Measurements from ENCODE around the gene TGM3.

TGM3 gene

DNA sequence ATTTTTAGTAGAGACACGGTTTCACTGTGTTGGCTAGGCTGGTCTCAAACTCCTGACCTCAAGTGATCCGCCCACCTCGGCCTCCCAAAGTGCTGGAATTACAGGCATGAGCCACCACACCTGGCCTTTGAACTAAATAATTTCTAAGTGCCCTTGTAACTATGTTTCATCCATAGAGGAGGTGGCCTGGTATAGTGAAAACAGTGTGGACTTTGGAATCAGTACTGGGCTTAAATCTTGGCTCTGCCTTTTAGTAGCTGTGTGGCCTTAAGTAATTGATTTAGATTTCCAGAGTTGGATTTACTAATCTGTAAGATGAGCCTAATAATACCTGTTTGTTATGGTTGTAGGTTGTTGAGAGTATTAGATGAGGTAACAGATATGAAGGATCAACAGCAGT is 14.2 kb upstream of the TGM3 start:
- Histone ChIP-seq H3K36me3 (ENCODE audit: low read depth) (no peaks in the 10 kb centered on the region), H3K9me3 (ENCODE audit: severe bottlenecking) (no peaks in the 10 kb centered on the region), H3K27ac (ENCODE audit: poor library complexity, severe bottlenecking) (no peak overlapping the region), H3K4me1 (ENCODE audit: insufficient read depth, poor library complexity, severe bottlenecking) (peaks cover 14% of the 10 kb centered on the region), H3K27me3 (ENCODE audit: insufficient read depth, poor library complexity, severe bottlenecking) (peaks cover 11% of the 10 kb centered on the region), H3K4me3 (ENCODE audit: severe bottlenecking) (no peak overlapping the region)
- no peak for TF ChIP-seq CTCF (IDR thresholded peaks at IDR 0.05; ENCODE audit: poor library complexity, severe bottlenecking)
- no peak for DNase-seq (ENCODE audit: low spot score)
- no peak for ATAC-seq (ENCODE audit: low read depth)

GRCh38 chr20:2282181-2282580 is 13.6 kb upstream of the TGM3 start:
- Histone ChIP-seq H3K27ac (ENCODE audit: poor library complexity, severe bottlenecking) (no peak overlapping the region), H3K4me1 (ENCODE audit: insufficient read depth, poor library complexity, severe bottlenecking) (peaks cover 14% of the 10 kb centered on the region), H3K9me3 (ENCODE audit: severe bottlenecking) (no peaks in the 10 kb centered on the region), H3K36me3 (ENCODE audit: low read depth) (no peaks in the 10 kb centered on the region), H3K4me3 (ENCODE audit: severe bottlenecking) (no peak overlapping the region), H3K27me3 (ENCODE audit: insufficient read depth, poor library complexity, severe bottlenecking) (peaks cover 11% of the 10 kb centered on the region)
- no peak for TF ChIP-seq CTCF (IDR thresholded peaks at IDR 0.05; ENCODE audit: poor library complexity, severe bottlenecking)
- DNase-seq (ENCODE audit: low spot score): no peak
- ATAC-seq (ENCODE audit: low read depth): no peak

GRCh38 chr20:2283706-2284423 is 11.9 kb upstream of the TGM3 start:
- ATAC-seq (ENCODE audit: low read depth): peak; percentile 98
- no peak for DNase-seq (ENCODE audit: low spot score)
- Histone ChIP-seq H3K4me1 (ENCODE audit: insufficient read depth, poor library complexity, severe bottlenecking) (peaks cover 14% of the 10 kb centered on the region), H3K9me3 (ENCODE audit: severe bottlenecking) (no peaks in the 10 kb centered on the region), H3K4me3 (ENCODE audit: severe bottlenecking) (no peak overlapping the region), H3K36me3 (ENCODE audit: low read depth) (no peaks in the 10 kb centered on the region), H3K27ac (ENCODE audit: poor library complexity, severe bottlenecking) (peak overlapping the region; percentile 9), H3K27me3 (ENCODE audit: insufficient read depth, poor library complexity, severe bottlenecking) (no peaks in the 10 kb centered on the region)
- TF ChIP-seq CTCF (IDR thresholded peaks at IDR 0.05; ENCODE audit: poor library complexity, severe bottlenecking): no peak

GRCh38 chr20:2285193-2285592 is 10.6 kb upstream of the TGM3 start:
- DNase-seq (ENCODE audit: low spot score): no peak
- Histone ChIP-seq H3K27ac (ENCODE audit: poor library complexity, severe bottlenecking) (no peak overlapping the region), H3K4me3 (ENCODE audit: severe bottlenecking) (no peak overlapping the region), H3K27me3 (ENCODE audit: insufficient read depth, poor library complexity, severe bottlenecking) (no peaks in the 10 kb centered on the region), H3K36me3 (ENCODE audit: low read depth) (no peaks in the 10 kb centered on the region), H3K4me1 (ENCODE audit: insufficient read depth, poor library complexity, severe bottlenecking) (peaks cover 14% of the 10 kb centered on the region), H3K9me3 (ENCODE audit: severe bottlenecking) (no peaks in the 10 kb centered on the region)
- TF ChIP-seq CTCF (IDR thresholded peaks at IDR 0.05; ENCODE audit: poor library complexity, severe bottlenecking): no peak
- no peak for ATAC-seq (ENCODE audit: low read depth)

DNA sequence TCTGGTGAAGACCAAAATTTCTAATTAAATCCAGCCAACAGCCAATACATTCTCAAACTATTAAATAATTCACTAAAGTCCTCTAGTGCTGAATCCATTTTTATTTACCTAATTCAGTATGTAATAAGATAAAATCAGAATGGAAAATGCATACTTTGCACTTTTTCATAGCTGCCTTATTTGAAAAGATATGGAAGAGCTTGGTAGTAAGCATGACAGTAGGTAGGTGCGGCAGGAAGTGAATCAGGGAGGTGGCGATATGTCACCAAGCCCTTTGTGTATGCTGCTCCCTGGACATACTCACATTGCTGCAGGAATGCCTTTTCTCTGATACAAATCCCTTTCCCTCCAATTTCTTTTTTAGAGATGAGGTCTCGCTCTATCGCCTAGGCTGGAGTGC is 10.2 kb upstream of the TGM3 start:
- ATAC-seq (ENCODE audit: low read depth) (peak; percentile 56), DNase-seq (ENCODE audit: low spot score) (no peak)
- no peak overlapping the region for H3K4me3 ChIP-seq (ENCODE audit: severe bottlenecking)
- H3K27me3 ChIP-seq (ENCODE audit: insufficient read depth, poor library complexity, severe bottlenecking): no peaks in the 10 kb centered on the region
- peaks cover 14% of the 10 kb centered on the region for H3K4me1 ChIP-seq (ENCODE audit: insufficient read depth, poor library complexity, severe bottlenecking)
- no peak overlapping the region for H3K27ac ChIP-seq (ENCODE audit: poor library complexity, severe bottlenecking)
- no peak for TF ChIP-seq CTCF (IDR thresholded peaks at IDR 0.05; ENCODE audit: poor library complexity, severe bottlenecking)
- no peaks in the 10 kb centered on the region for H3K9me3 ChIP-seq (ENCODE audit: severe bottlenecking)
- H3K36me3 ChIP-seq (ENCODE audit: low read depth): no peaks in the 10 kb centered on the region
